ENCODE measurements around the gene SHROOM2.
A peak's percentile ranks its signal among the peaks of the same experiment; 100 is the strongest.
"Not testable (repeated sequence)": the region's sequence is repeated elsewhere in the genome, so short reads cannot be mapped to it uniquely, and the experiment has no call there.

The SHROOM2 gene

GRCh38 chrX:9811086-9811485 is 24.9 kb downstream of the SHROOM2 start:
- H3K27me3 ChIP-seq (ENCODE audit: control insufficient read depth, insufficient read depth, low read length); H3K4me3 ChIP-seq (ENCODE audit: low read depth, low read length); H3K9ac ChIP-seq (ENCODE audit: low read depth, low read length); H3K4me1 ChIP-seq (ENCODE audit: control insufficient read depth, insufficient read depth, low read length); H3K36me3 ChIP-seq (ENCODE audit: control insufficient read depth, insufficient read depth, low read length); H3K9me3 ChIP-seq (ENCODE audit: control insufficient read depth, insufficient read depth, low read length): not testable (repeated sequence)

GRCh38 chrX:9816084-9816700 is 30.0 kb downstream of the SHROOM2 start:
- peaks cover 2% of the 10 kb centered on the region for H3K4me1 ChIP-seq (ENCODE audit: control insufficient read depth, insufficient read depth, low read length)
- H3K9ac ChIP-seq (ENCODE audit: low read depth, low read length), result no peak overlapping the region
- H3K27me3 ChIP-seq (ENCODE audit: control insufficient read depth, insufficient read depth, low read length), result no peaks in the 10 kb centered on the region
- H3K9me3 ChIP-seq (ENCODE audit: control insufficient read depth, insufficient read depth, low read length), result no peaks in the 10 kb centered on the region
- H3K36me3 ChIP-seq (ENCODE audit: control insufficient read depth, insufficient read depth, low read length), result no peaks in the 10 kb centered on the region
- H3K4me3 ChIP-seq (ENCODE audit: low read depth, low read length), result no peak overlapping the region

- peaks cover 10% of the 10 kb centered on the region for H3K4me1 ChIP-seq (ENCODE audit: control insufficient read depth, insufficient read depth, low read length)
- no peaks in the 10 kb centered on the region for H3K9me3 ChIP-seq (ENCODE audit: control insufficient read depth, insufficient read depth, low read length)
- no peak overlapping the region for H3K9ac ChIP-seq (ENCODE audit: low read depth, low read length)
- H3K27me3 ChIP-seq (ENCODE audit: control insufficient read depth, insufficient read depth, low read length), result no peaks in the 10 kb centered on the region
- no peaks in the 10 kb centered on the region for H3K36me3 ChIP-seq (ENCODE audit: control insufficient read depth, insufficient read depth, low read length)
- no peak overlapping the region for H3K4me3 ChIP-seq (ENCODE audit: low read depth, low read length)
Measured at GRCh38 chrX:9821572-9821971, 35.3 kb downstream of the SHROOM2 start.

GRCh38 chrX:9824554-9824953 is 38.3 kb downstream of the SHROOM2 start:
- no peak overlapping the region for H3K4me3 ChIP-seq (ENCODE audit: low read depth, low read length)
- no peak overlapping the region for H3K9ac ChIP-seq (ENCODE audit: low read depth, low read length)
- H3K4me1 ChIP-seq (ENCODE audit: control insufficient read depth, insufficient read depth, low read length), result peaks cover 10% of the 10 kb centered on the region
- no peaks in the 10 kb centered on the region for H3K27me3 ChIP-seq (ENCODE audit: control insufficient read depth, insufficient read depth, low read length)
- no peaks in the 10 kb centered on the region for H3K9me3 ChIP-seq (ENCODE audit: control insufficient read depth, insufficient read depth, low read length)
- no peaks in the 10 kb centered on the region for H3K36me3 ChIP-seq (ENCODE audit: control insufficient read depth, insufficient read depth, low read length)

- Histone ChIP-seq H3K9ac (ENCODE audit: low read depth, low read length) (peak overlapping the region; percentile 54), H3K4me3 (ENCODE audit: low read depth, low read length) (no peak overlapping the region), H3K36me3 (ENCODE audit: control insufficient read depth, insufficient read depth, low read length) (no peaks in the 10 kb centered on the region), H3K27me3 (ENCODE audit: control insufficient read depth, insufficient read depth, low read length) (no peaks in the 10 kb centered on the region), H3K4me1 (ENCODE audit: control insufficient read depth, insufficient read depth, low read length) (peaks cover 10% of the 10 kb centered on the region), H3K9me3 (ENCODE audit: control insufficient read depth, insufficient read depth, low read length) (no peaks in the 10 kb centered on the region)
Measured at GRCh38 chrX:9825129-9825790, 39.0 kb downstream of the SHROOM2 start.

- H3K4me3 ChIP-seq (ENCODE audit: low read depth, low read length), result no peak overlapping the region
- H3K9ac ChIP-seq (ENCODE audit: low read depth, low read length), result peak overlapping the region; percentile 54
- no peaks in the 10 kb centered on the region for H3K36me3 ChIP-seq (ENCODE audit: control insufficient read depth, insufficient read depth, low read length)
- H3K4me1 ChIP-seq (ENCODE audit: control insufficient read depth, insufficient read depth, low read length), result peaks cover 8% of the 10 kb centered on the region
- no peaks in the 10 kb centered on the region for H3K27me3 ChIP-seq (ENCODE audit: control insufficient read depth, insufficient read depth, low read length)
- no peaks in the 10 kb centered on the region for H3K9me3 ChIP-seq (ENCODE audit: control insufficient read depth, insufficient read depth, low read length)
Measured at GRCh38 chrX:9825966-9826365, 39.7 kb downstream of the SHROOM2 start.

GRCh38 chrX:9829308-9830267 is 43.4 kb downstream of the SHROOM2 start:
- no peaks in the 10 kb centered on the region for H3K9me3 ChIP-seq (ENCODE audit: control insufficient read depth, insufficient read depth, low read length)
- no peak overlapping the region for H3K9ac ChIP-seq (ENCODE audit: low read depth, low read length)
- peaks cover 6% of the 10 kb centered on the region for H3K4me1 ChIP-seq (ENCODE audit: control insufficient read depth, insufficient read depth, low read length)
- no peaks in the 10 kb centered on the region for H3K36me3 ChIP-seq (ENCODE audit: control insufficient read depth, insufficient read depth, low read length)
- H3K4me3 ChIP-seq (ENCODE audit: low read depth, low read length), result no peak overlapping the region
- no peaks in the 10 kb centered on the region for H3K27me3 ChIP-seq (ENCODE audit: control insufficient read depth, insufficient read depth, low read length)

GRCh38 chrX:9832811-9833210 is 46.6 kb downstream of the SHROOM2 start:
- no peak overlapping the region for H3K4me3 ChIP-seq (ENCODE audit: low read depth, low read length)
- no peaks in the 10 kb centered on the region for H3K9me3 ChIP-seq (ENCODE audit: control insufficient read depth, insufficient read depth, low read length)
- H3K4me1 ChIP-seq (ENCODE audit: control insufficient read depth, insufficient read depth, low read length), result no peaks in the 10 kb centered on the region
- no peak overlapping the region for H3K9ac ChIP-seq (ENCODE audit: low read depth, low read length)
- H3K36me3 ChIP-seq (ENCODE audit: control insufficient read depth, insufficient read depth, low read length), result peaks cover 4% of the 10 kb centered on the region
- H3K27me3 ChIP-seq (ENCODE audit: control insufficient read depth, insufficient read depth, low read length), result no peaks in the 10 kb centered on the region

- Histone ChIP-seq H3K9ac (ENCODE audit: low read depth, low read length) (no peak overlapping the region), H3K4me3 (ENCODE audit: low read depth, low read length) (no peak overlapping the region), H3K36me3 (ENCODE audit: control insufficient read depth, insufficient read depth, low read length) (peaks cover 4% of the 10 kb centered on the region), H3K4me1 (ENCODE audit: control insufficient read depth, insufficient read depth, low read length) (no peaks in the 10 kb centered on the region), H3K27me3 (ENCODE audit: control insufficient read depth, insufficient read depth, low read length) (no peaks in the 10 kb centered on the region), H3K9me3 (ENCODE audit: control insufficient read depth, insufficient read depth, low read length) (no peaks in the 10 kb centered on the region)
Measured at GRCh38 chrX:9835585-9836210, 49.5 kb downstream of the SHROOM2 start.

GRCh38 chrX:9842541-9842940 is 56.3 kb downstream of the SHROOM2 start:
- H3K9me3 ChIP-seq (ENCODE audit: control insufficient read depth, insufficient read depth, low read length), result no peaks in the 10 kb centered on the region
- H3K36me3 ChIP-seq (ENCODE audit: control insufficient read depth, insufficient read depth, low read length), result no peaks in the 10 kb centered on the region
- no peaks in the 10 kb centered on the region for H3K27me3 ChIP-seq (ENCODE audit: control insufficient read depth, insufficient read depth, low read length)
- H3K4me3 ChIP-seq (ENCODE audit: low read depth, low read length), result no peak overlapping the region
- no peak overlapping the region for H3K9ac ChIP-seq (ENCODE audit: low read depth, low read length)
- H3K4me1 ChIP-seq (ENCODE audit: control insufficient read depth, insufficient read depth, low read length), result peaks cover 8% of the 10 kb centered on the region

GRCh38 chrX:9844936-9845577 is 58.8 kb downstream of the SHROOM2 start:
- peaks cover 8% of the 10 kb centered on the region for H3K4me1 ChIP-seq (ENCODE audit: control insufficient read depth, insufficient read depth, low read length)
- no peaks in the 10 kb centered on the region for H3K9me3 ChIP-seq (ENCODE audit: control insufficient read depth, insufficient read depth, low read length)
- no peaks in the 10 kb centered on the region for H3K27me3 ChIP-seq (ENCODE audit: control insufficient read depth, insufficient read depth, low read length)
- H3K9ac ChIP-seq (ENCODE audit: low read depth, low read length), result no peak overlapping the region
- no peak overlapping the region for H3K4me3 ChIP-seq (ENCODE audit: low read depth, low read length)
- H3K36me3 ChIP-seq (ENCODE audit: control insufficient read depth, insufficient read depth, low read length), result no peaks in the 10 kb centered on the region

Measured in iPS-15b (cell line).